ENCODE data around the gene NRG3.

GRCh38 chr10:82278401-82279182, 403.6 kb downstream of the NRG3 start:
- no peak for TF ChIP-seq CTCF (conservative IDR thresholded peaks at IDR 0.05 in 1 of 2, IDR thresholded peaks at IDR 0.05 in 1 of 2; ENCODE audit: low read depth in 1 of 2, low read length in 2 of 2)
- no peak for TF ChIP-seq EZH2 (IDR thresholded peaks at IDR 0.05; ENCODE audit: low read length, missing control alignments)

All from fibroblast of lung (primary cell).